Measurements from ENCODE around the gene CAMKK2.

The CAMKK2 gene

GRCh38 chr12:121331248-121331647 lies 34.7 kb upstream of the CAMKK2 start:
- H3K4me3 ChIP-seq (ENCODE audit: control insufficient read depth, low read depth, low read length), result no peak overlapping the region
- DNase-seq (ENCODE audit: low read depth), result peak; percentile 5
- no peak for TF ChIP-seq CTCF (conservative IDR thresholded peaks at IDR 0.05; ENCODE audit: control insufficient read depth, insufficient read depth, low read depth, low read length)

- no peak for DNase-seq (ENCODE audit: low read depth)
- TF ChIP-seq CTCF (conservative IDR thresholded peaks at IDR 0.05; ENCODE audit: control insufficient read depth, insufficient read depth, low read depth, low read length), result no peak
Measured at GRCh38 chr12:121330692-121331091, 34.2 kb upstream of the CAMKK2 start.

GRCh38 chr12:121330195-121330594 lies 33.7 kb upstream of the CAMKK2 start:
- TF ChIP-seq CTCF (conservative IDR thresholded peaks at IDR 0.05; ENCODE audit: control insufficient read depth, insufficient read depth, low read depth, low read length), result no peak
- no peak for DNase-seq (ENCODE audit: low read depth)

More at GRCh38 chr12:121330692-121331091, 34.2 kb upstream of the CAMKK2 start:
- no peak overlapping the region for H3K4me3 ChIP-seq (ENCODE audit: control insufficient read depth, low read depth, low read length)

GRCh38 chr12:121328620-121329019 lies 32.1 kb upstream of the CAMKK2 start:
- DNase-seq (ENCODE audit: low read depth), result no peak
- H3K4me3 ChIP-seq (ENCODE audit: control insufficient read depth, low read depth, low read length), result no peak overlapping the region
- TF ChIP-seq CTCF (conservative IDR thresholded peaks at IDR 0.05; ENCODE audit: control insufficient read depth, insufficient read depth, low read depth, low read length), result no peak

More at GRCh38 chr12:121330195-121330594, 33.7 kb upstream of the CAMKK2 start:
- H3K4me3 ChIP-seq (ENCODE audit: control insufficient read depth, low read depth, low read length), result no peak overlapping the region

- no peak for DNase-seq (ENCODE audit: low read depth)
- no peak overlapping the region for H3K4me3 ChIP-seq (ENCODE audit: control insufficient read depth, low read depth, low read length)
- no peak for TF ChIP-seq CTCF (conservative IDR thresholded peaks at IDR 0.05; ENCODE audit: control insufficient read depth, insufficient read depth, low read depth, low read length)
Measured at GRCh38 chr12:121326996-121327674, 30.6 kb upstream of the CAMKK2 start.

- no peak for DNase-seq (ENCODE audit: low read depth)
- TF ChIP-seq CTCF (conservative IDR thresholded peaks at IDR 0.05; ENCODE audit: control insufficient read depth, insufficient read depth, low read depth, low read length), result no peak
- H3K4me3 ChIP-seq (ENCODE audit: control insufficient read depth, low read depth, low read length), result no peak overlapping the region
Measured at GRCh38 chr12:121325922-121326396, 29.4 kb upstream of the CAMKK2 start.
